Measurements from ENCODE around the gene PCSK5.

Gene PCSK5

GRCh38 chr9:76095585-76095984 lies 205.1 kb downstream of the PCSK5 start:
- Histone ChIP-seq H3K27ac (ENCODE audit: low read length) (no peak overlapping the region), H3K36me3 (ENCODE audit: control insufficient read depth in 2 of 2, insufficient read depth in 2 of 2, low read length in 2 of 2) (peaks cover 3 to 6% of the 10 kb centered on the region in 2 donors), H3K27me3 (ENCODE audit: control insufficient read depth in 1 of 2, insufficient read depth in 2 of 2, low read length in 2 of 2) (no peaks in the 10 kb centered on the region)

GRCh38 chr9:76099516-76099915 lies 209.0 kb downstream of the PCSK5 start:
- peaks cover 3% of the 10 kb centered on the region for H3K4me1 ChIP-seq (ENCODE audit: control insufficient read depth, insufficient read depth, low read length)
- H3K36me3 ChIP-seq (ENCODE audit: control insufficient read depth in 2 of 2, insufficient read depth in 2 of 2, low read length in 2 of 2): peaks cover 0 to 6% of the 10 kb centered on the region in 2 donors

More at GRCh38 chr9:76095585-76095984, 205.1 kb downstream of the PCSK5 start:
- no peaks in the 10 kb centered on the region for H3K4me1 ChIP-seq (ENCODE audit: control insufficient read depth, insufficient read depth, low read length)
- H3K9me3 ChIP-seq (ENCODE audit: control insufficient read depth in 2 of 2, low read length in 2 of 2): no peaks in the 10 kb centered on the region
- H3K9ac ChIP-seq (ENCODE audit: low read length in 2 of 2): no peak overlapping the region
- H3K4me3 ChIP-seq (ENCODE audit: low read length in 2 of 2): no peak overlapping the region

GRCh38 chr9:76101075-76101474 lies 210.6 kb downstream of the PCSK5 start:
- Histone ChIP-seq H3K36me3 (ENCODE audit: control insufficient read depth in 2 of 2, insufficient read depth in 2 of 2, low read length in 2 of 2) (peaks cover 0 to 2% of the 10 kb centered on the region in 2 donors), H3K27ac (ENCODE audit: low read length) (no peak overlapping the region), H3K9me3 (ENCODE audit: control insufficient read depth in 2 of 2, low read length in 2 of 2) (no peaks in the 10 kb centered on the region), H3K4me1 (ENCODE audit: control insufficient read depth, insufficient read depth, low read length) (peaks cover 3% of the 10 kb centered on the region), H3K9ac (ENCODE audit: low read length in 2 of 2) (no peak overlapping the region), H3K27me3 (ENCODE audit: control insufficient read depth in 1 of 2, insufficient read depth in 2 of 2, low read length in 2 of 2) (no peaks in the 10 kb centered on the region), H3K4me3 (ENCODE audit: low read length in 2 of 2) (no peak overlapping the region)

More at GRCh38 chr9:76099516-76099915, 209.0 kb downstream of the PCSK5 start:
- Histone ChIP-seq H3K9ac (ENCODE audit: low read length in 2 of 2) (no peak overlapping the region), H3K27me3 (ENCODE audit: control insufficient read depth in 1 of 2, insufficient read depth in 2 of 2, low read length in 2 of 2) (no peaks in the 10 kb centered on the region), H3K4me3 (ENCODE audit: low read length in 2 of 2) (no peak overlapping the region), H3K27ac (ENCODE audit: low read length) (no peak overlapping the region), H3K9me3 (ENCODE audit: control insufficient read depth in 2 of 2, low read length in 2 of 2) (no peaks in the 10 kb centered on the region)

- no peak overlapping the region for H3K4me3 ChIP-seq (ENCODE audit: low read length in 2 of 2)
- H3K9me3 ChIP-seq (ENCODE audit: control insufficient read depth in 2 of 2, low read length in 2 of 2): no peaks in the 10 kb centered on the region
- H3K27ac ChIP-seq (ENCODE audit: low read length): no peak overlapping the region
- H3K9ac ChIP-seq (ENCODE audit: low read length in 2 of 2): no peak overlapping the region
- peaks cover 3% of the 10 kb centered on the region for H3K4me1 ChIP-seq (ENCODE audit: control insufficient read depth, insufficient read depth, low read length)
- peaks cover 0 to 2% of the 10 kb centered on the region in 2 donors for H3K36me3 ChIP-seq (ENCODE audit: control insufficient read depth in 2 of 2, insufficient read depth in 2 of 2, low read length in 2 of 2)
- no peaks in the 10 kb centered on the region for H3K27me3 ChIP-seq (ENCODE audit: control insufficient read depth in 1 of 2, insufficient read depth in 2 of 2, low read length in 2 of 2)
Measured at GRCh38 chr9:76101491-76101890, 211.0 kb downstream of the PCSK5 start.

- Histone ChIP-seq H3K9me3 (ENCODE audit: control insufficient read depth in 2 of 2, low read length in 2 of 2) (no peaks in the 10 kb centered on the region), H3K4me3 (ENCODE audit: low read length in 2 of 2) (no peak overlapping the region), H3K9ac (ENCODE audit: low read length in 2 of 2) (no peak overlapping the region), H3K36me3 (ENCODE audit: control insufficient read depth in 2 of 2, insufficient read depth in 2 of 2, low read length in 2 of 2) (peaks cover 0 to 2% of the 10 kb centered on the region in 2 donors), H3K4me1 (ENCODE audit: control insufficient read depth, insufficient read depth, low read length) (peaks cover 3% of the 10 kb centered on the region), H3K27ac (ENCODE audit: low read length) (no peak overlapping the region), H3K27me3 (ENCODE audit: control insufficient read depth in 1 of 2, insufficient read depth in 2 of 2, low read length in 2 of 2) (no peaks in the 10 kb centered on the region)
Measured at GRCh38 chr9:76101947-76102346, 211.5 kb downstream of the PCSK5 start.

- no peak overlapping the region for H3K4me3 ChIP-seq (ENCODE audit: low read length in 2 of 2)
- H3K9ac ChIP-seq (ENCODE audit: low read length in 2 of 2): no peak overlapping the region
- no peak overlapping the region for H3K27ac ChIP-seq (ENCODE audit: low read length)
- peaks cover 0 to 3% of the 10 kb centered on the region in 2 donors for H3K36me3 ChIP-seq (ENCODE audit: control insufficient read depth in 2 of 2, insufficient read depth in 2 of 2, low read length in 2 of 2)
- H3K4me1 ChIP-seq (ENCODE audit: control insufficient read depth, insufficient read depth, low read length): peaks cover 3% of the 10 kb centered on the region
- H3K9me3 ChIP-seq (ENCODE audit: control insufficient read depth in 2 of 2, low read length in 2 of 2): no peaks in the 10 kb centered on the region
- no peaks in the 10 kb centered on the region for H3K27me3 ChIP-seq (ENCODE audit: control insufficient read depth in 1 of 2, insufficient read depth in 2 of 2, low read length in 2 of 2)
Measured at GRCh38 chr9:76103531-76104315, 213.2 kb downstream of the PCSK5 start.

- H3K27me3 ChIP-seq (ENCODE audit: control insufficient read depth in 1 of 2, insufficient read depth in 2 of 2, low read length in 2 of 2): no peaks in the 10 kb centered on the region
- no peak overlapping the region for H3K9ac ChIP-seq (ENCODE audit: low read length in 2 of 2)
- H3K9me3 ChIP-seq (ENCODE audit: control insufficient read depth in 2 of 2, low read length in 2 of 2): no peaks in the 10 kb centered on the region
- H3K4me1 ChIP-seq (ENCODE audit: control insufficient read depth, insufficient read depth, low read length): no peaks in the 10 kb centered on the region
- no peak overlapping the region for H3K27ac ChIP-seq (ENCODE audit: low read length)
- no peak overlapping the region for H3K4me3 ChIP-seq (ENCODE audit: low read length in 2 of 2)
- peaks cover 0 to 6% of the 10 kb centered on the region in 2 donors for H3K36me3 ChIP-seq (ENCODE audit: control insufficient read depth in 2 of 2, insufficient read depth in 2 of 2, low read length in 2 of 2)
Measured at GRCh38 chr9:76107482-76107881, 217.0 kb downstream of the PCSK5 start.

- Histone ChIP-seq H3K36me3 (ENCODE audit: control insufficient read depth in 2 of 2, insufficient read depth in 2 of 2, low read length in 2 of 2) (peaks cover 0 to 6% of the 10 kb centered on the region in 2 donors), H3K27me3 (ENCODE audit: control insufficient read depth in 1 of 2, insufficient read depth in 2 of 2, low read length in 2 of 2) (no peaks in the 10 kb centered on the region), H3K9ac (ENCODE audit: low read length in 2 of 2) (no peak overlapping the region), H3K9me3 (ENCODE audit: control insufficient read depth in 2 of 2, low read length in 2 of 2) (no peaks in the 10 kb centered on the region), H3K27ac (ENCODE audit: low read length) (no peak overlapping the region), H3K4me3 (ENCODE audit: low read length in 2 of 2) (no peak overlapping the region), H3K4me1 (ENCODE audit: control insufficient read depth, insufficient read depth, low read length) (no peaks in the 10 kb centered on the region)
Measured at GRCh38 chr9:76109953-76110352, 219.5 kb downstream of the PCSK5 start.

- no peaks in the 10 kb centered on the region for H3K9me3 ChIP-seq (ENCODE audit: control insufficient read depth in 2 of 2, low read length in 2 of 2)
Measured at GRCh38 chr9:76112151-76112550, 221.7 kb downstream of the PCSK5 start.

GRCh38 chr9:76114144-76114543 lies 223.7 kb downstream of the PCSK5 start:
- Histone ChIP-seq H3K27ac (ENCODE audit: low read length) (no peak overlapping the region), H3K9ac (ENCODE audit: low read length in 2 of 2) (no peak overlapping the region), H3K4me1 (ENCODE audit: control insufficient read depth, insufficient read depth, low read length) (no peaks in the 10 kb centered on the region)

More at GRCh38 chr9:76112151-76112550, 221.7 kb downstream of the PCSK5 start:
- H3K27ac ChIP-seq (ENCODE audit: low read length): no peak overlapping the region
- no peak overlapping the region for H3K4me3 ChIP-seq (ENCODE audit: low read length in 2 of 2)
- no peak overlapping the region for H3K9ac ChIP-seq (ENCODE audit: low read length in 2 of 2)
- H3K27me3 ChIP-seq (ENCODE audit: control insufficient read depth in 1 of 2, insufficient read depth in 2 of 2, low read length in 2 of 2): no peaks in the 10 kb centered on the region
- peaks cover 0 to 6% of the 10 kb centered on the region in 2 donors for H3K36me3 ChIP-seq (ENCODE audit: control insufficient read depth in 2 of 2, insufficient read depth in 2 of 2, low read length in 2 of 2)
- H3K4me1 ChIP-seq (ENCODE audit: control insufficient read depth, insufficient read depth, low read length): no peaks in the 10 kb centered on the region

GRCh38 chr9:76115396-76115795 lies 224.9 kb downstream of the PCSK5 start:
- H3K27ac ChIP-seq (ENCODE audit: low read length): no peak overlapping the region
- H3K9ac ChIP-seq (ENCODE audit: low read length in 2 of 2): no peak overlapping the region
- no peaks in the 10 kb centered on the region for H3K27me3 ChIP-seq (ENCODE audit: control insufficient read depth in 1 of 2, insufficient read depth in 2 of 2, low read length in 2 of 2)
- no peaks in the 10 kb centered on the region for H3K9me3 ChIP-seq (ENCODE audit: control insufficient read depth in 2 of 2, low read length in 2 of 2)
- H3K4me3 ChIP-seq (ENCODE audit: low read length in 2 of 2): no peak overlapping the region
- no peaks in the 10 kb centered on the region for H3K4me1 ChIP-seq (ENCODE audit: control insufficient read depth, insufficient read depth, low read length)
- H3K36me3 ChIP-seq (ENCODE audit: control insufficient read depth in 2 of 2, insufficient read depth in 2 of 2, low read length in 2 of 2): no peaks in the 10 kb centered on the region

More at GRCh38 chr9:76114144-76114543, 223.7 kb downstream of the PCSK5 start:
- H3K27me3 ChIP-seq (ENCODE audit: control insufficient read depth in 1 of 2, insufficient read depth in 2 of 2, low read length in 2 of 2): no peaks in the 10 kb centered on the region
- H3K4me3 ChIP-seq (ENCODE audit: low read length in 2 of 2): no peak overlapping the region
- no peaks in the 10 kb centered on the region for H3K9me3 ChIP-seq (ENCODE audit: control insufficient read depth in 2 of 2, low read length in 2 of 2)
- H3K36me3 ChIP-seq (ENCODE audit: control insufficient read depth in 2 of 2, insufficient read depth in 2 of 2, low read length in 2 of 2): peaks cover 0 to 3% of the 10 kb centered on the region in 2 donors
